HEK293 (cell line): ENCODE data around the gene MUS81.
A peak's percentile ranks its signal among the peaks of the same experiment; 100 is the strongest.

Experiments
- CTCF ChIA-PET: fragments of 350-600 bp; formaldehyde crosslinking; extraction: SDS; loops from one replicate; lab custom pipeline; 2021; ENCODE audit warnings: antibody characterized with exemption; lab: Yijun Ruan, JAX
- POLR2A ChIA-PET: fragments of 300-600 bp; formaldehyde crosslinking; extraction: SDS; loops from one replicate; lab custom pipeline; 2020; ENCODE audit warnings: antibody characterized with exemption, inconsistent platforms; lab: Yijun Ruan, JAX
- H3K27ac ChIP-seq: fragments of 200-500 bp; sonication (Bioruptor generic); 2 replicates; pipeline ENCODE4 v1.5.1; 2014; ENCODE audit warnings: low read depth, low read length, control low read depth, inconsistent platforms; ENCODE audit errors: extremely low read depth
- H3K36me3 ChIP-seq, 2 experiments: fragments of 200-500 bp in 1 of 2; sonication (Bioruptor generic) in 1 of 2; 1 replicate in 1 of 2; 2 replicates in 1 of 2; pipeline ENCODE4 v1.5.1; 2014 to 2017; ENCODE audit warnings: inconsistent platforms in 2 of 2, low read length in 2 of 2; ENCODE audit not compliant: control insufficient read depth in 2 of 2, insufficient read depth in 1 of 2
- H3K4me1 ChIP-seq: fragments of 200-500 bp; sonication (Bioruptor generic); 2 replicates; pipeline ENCODE4 v1.5.1; 2014; ENCODE audit warnings: mild to moderate bottlenecking, low read length, inconsistent platforms; ENCODE audit not compliant: control insufficient read depth, insufficient read depth
- H3K4me3 ChIP-seq: 2 replicates; pipeline ENCODE4 v1.5.1; 2011; ENCODE audit warnings: low read depth, mild to moderate bottlenecking, control low read depth, low read length, moderate library complexity
- H3K9me3 ChIP-seq: fragments of 200-500 bp; sonication (Bioruptor generic); 2 replicates; pipeline ENCODE4 v1.5.1; 2014; ENCODE audit warnings: low read depth, low read length, inconsistent platforms; ENCODE audit not compliant: control insufficient read depth, insufficient read depth
- EGR2 ChIP-seq: fragments of 450-650 bp; formaldehyde crosslinking; IDR thresholded peaks from 2 replicates; pipeline ENCODE4 v1.5.1; 2016; ENCODE audit warnings: low read depth, missing biosample characterization, missing genetic modification characterization
- FEZF1 ChIP-seq: fragments of 450-650 bp; formaldehyde crosslinking; IDR thresholded peaks from 2 replicates; pipeline ENCODE4 v1.5.1; 2016; ENCODE audit warnings: missing biosample characterization, missing genetic modification characterization
- KLF9 ChIP-seq: fragments of 450-650 bp; formaldehyde crosslinking; IDR thresholded peaks from 2 replicates; pipeline ENCODE4 v1.5.1; 2016; ENCODE audit warnings: missing biosample characterization, missing genetic modification characterization, low read depth
- ZBTB17 ChIP-seq: fragments of 450-650 bp; formaldehyde crosslinking; IDR thresholded peaks from 2 replicates; pipeline ENCODE4 v1.5.1; 2016; ENCODE audit warnings: missing biosample characterization, missing genetic modification characterization
- ZFHX2 ChIP-seq: fragments of 450-650 bp; formaldehyde crosslinking; conservative IDR thresholded peaks from 2 replicates; pipeline ENCODE4 v1.5.1; 2016; ENCODE audit warnings: missing biosample characterization, missing genetic modification characterization
- ZNF175 ChIP-seq: fragments of 450-650 bp; formaldehyde crosslinking; IDR thresholded peaks from 2 replicates; pipeline ENCODE4 v1.5.1; 2016; ENCODE audit warnings: missing biosample characterization, missing genetic modification characterization
- ZNF248 ChIP-seq: fragments of 450-650 bp; formaldehyde crosslinking; IDR thresholded peaks from 2 replicates; pipeline ENCODE4 v1.5.1; 2017; ENCODE audit warnings: missing biosample characterization, missing genetic modification characterization
- ZNF292 ChIP-seq: fragments of 450-650 bp; formaldehyde crosslinking; IDR thresholded peaks from 2 replicates; pipeline ENCODE4 v1.5.1; 2016; ENCODE audit warnings: low read depth, missing biosample characterization, missing genetic modification characterization, borderline replicate concordance
- ZNF501 ChIP-seq: fragments of 450-650 bp; formaldehyde crosslinking; IDR thresholded peaks from 2 replicates; pipeline ENCODE4 v1.5.1; 2016; ENCODE audit warnings: missing biosample characterization, missing genetic modification characterization
- ZNF670 ChIP-seq: fragments of 450-650 bp; formaldehyde crosslinking; IDR thresholded peaks from 2 replicates; pipeline ENCODE4 v1.5.1; 2016; ENCODE audit warnings: missing biosample characterization, missing genetic modification characterization, low read depth
- ZNF747 ChIP-seq: fragments of 450-650 bp; formaldehyde crosslinking; IDR thresholded peaks from 2 replicates; pipeline ENCODE4 v1.5.1; 2016; ENCODE audit warnings: missing biosample characterization, missing genetic modification characterization
- TF ChIP-seq, protein P1 (sequence below): fragments of 450-650 bp; formaldehyde crosslinking; IDR thresholded peaks from 2 replicates; pipeline ENCODE4 v1.5.1; 2016; ENCODE audit warnings: missing biosample characterization, missing genetic modification characterization
- TF ChIP-seq, protein P2 (sequence below): fragments of 450-650 bp; formaldehyde crosslinking; IDR thresholded peaks from 2 replicates; pipeline ENCODE4 v1.5.1; 2016; ENCODE audit warnings: missing biosample characterization, missing genetic modification characterization
- TF ChIP-seq, protein P3 (sequence below): fragments of 450-650 bp; formaldehyde crosslinking; conservative IDR thresholded peaks from 2 replicates; pipeline ENCODE4 v1.5.1; 2016; ENCODE audit warnings: low read depth, missing biosample characterization, missing genetic modification characterization
- TF ChIP-seq, protein P4 (sequence below): fragments of 450-650 bp; formaldehyde crosslinking; optimal IDR thresholded peaks from 2 replicates; pipeline ENCODE3; 2016; ENCODE audit warnings: missing biosample characterization, mild to moderate bottlenecking, missing genetic modification characterization
- TF ChIP-seq, protein P5 (sequence below): fragments of 450-650 bp; formaldehyde crosslinking; IDR thresholded peaks from 2 replicates; pipeline ENCODE4 v1.5.0; 2017; ENCODE audit warnings: missing biosample characterization, missing genetic modification characterization, borderline replicate concordance

The MUS81 gene

DNA sequence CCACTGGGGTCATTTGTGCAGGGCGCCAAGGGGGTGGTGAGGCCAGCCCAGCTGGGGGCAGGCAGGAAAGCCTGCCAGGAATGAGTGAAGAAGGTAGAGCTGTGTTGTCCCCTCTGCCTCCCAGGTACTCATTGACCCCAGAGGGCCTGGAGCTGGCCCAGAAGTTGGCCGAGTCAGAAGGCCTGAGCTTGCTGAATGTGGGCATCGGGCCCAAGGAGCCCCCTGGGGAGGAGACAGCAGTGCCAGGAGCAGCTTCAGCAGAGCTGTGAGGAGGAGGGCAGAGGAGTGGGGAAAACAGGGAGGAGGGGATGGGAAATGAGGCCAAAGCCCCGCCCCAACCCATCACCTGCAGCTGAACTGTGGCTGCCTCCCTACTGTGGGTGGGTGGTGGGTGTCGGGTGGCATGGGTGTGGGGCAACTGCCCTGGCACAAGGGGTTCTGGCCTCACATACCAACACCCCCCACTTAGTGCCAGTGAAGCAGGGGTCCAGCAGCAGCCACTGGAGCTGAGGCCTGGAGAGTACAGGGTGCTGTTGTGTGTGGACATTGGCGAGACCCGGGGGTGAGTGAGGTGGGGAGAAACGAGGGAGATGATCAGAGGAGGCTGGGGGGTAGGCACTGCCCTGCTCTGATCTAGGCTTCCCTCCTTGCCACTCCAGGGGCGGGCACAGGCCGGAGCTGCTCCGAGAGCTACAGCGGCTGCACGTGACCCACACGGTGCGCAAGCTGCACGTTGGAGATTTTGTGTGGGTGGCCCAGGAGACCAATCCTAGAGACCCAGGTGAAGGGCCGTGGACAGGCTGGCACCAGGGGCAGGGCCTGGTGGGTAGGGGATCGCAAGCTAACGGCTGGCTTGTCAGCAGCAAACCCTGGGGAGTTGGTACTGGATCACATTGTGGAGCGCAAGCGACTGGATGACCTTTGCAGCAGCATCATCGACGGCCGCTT, 3.0 kb downstream of the MUS81 start:
- peaks cover 4% of the 10 kb centered on the region; the same call in 1 of the 2 replicates for H3K4me1 ChIP-seq
- POLR2A ChIA-PET: interaction anchor here (1.1 to 6.5 kb wide), 2 partner anchors 6 to 151 kb away, joined by 3 to 111 read pairs; partner anchors contain the start of gene KAT5
- CTCF ChIA-PET: interaction anchor here (0.6 to 6.3 kb wide), 4 partner anchors 24 to 401 kb away, joined by 3 to 118 read pairs (median 3); partner anchors contain the start of genes CCDC85B and FIBP
- no peak overlapping the region for H3K4me3 ChIP-seq
- H3K27ac ChIP-seq: no peak overlapping the region
- H3K36me3 ChIP-seq: peaks cover 0 to 64% of the 10 kb centered on the region in 2 experiments; a peak in 1 of 3 replicates
- no peaks in the 10 kb centered on the region for H3K9me3 ChIP-seq
- TF ChIP-seq ZNF747 (tag by site-specific recombination) (no peak), KLF9 (tag by site-specific recombination) (no peak), ZFHX2 (tag by site-specific recombination) (0 out of 2 replicates have a peak, but pooled peaks have one; percentile 32), FEZF1 (no peak), EGR2 (tag by site-specific recombination) (peak; percentile 52; the same call in 1 of the 2 replicates), ZNF248 (no peak)
- TF ChIP-seq, protein P1, sequence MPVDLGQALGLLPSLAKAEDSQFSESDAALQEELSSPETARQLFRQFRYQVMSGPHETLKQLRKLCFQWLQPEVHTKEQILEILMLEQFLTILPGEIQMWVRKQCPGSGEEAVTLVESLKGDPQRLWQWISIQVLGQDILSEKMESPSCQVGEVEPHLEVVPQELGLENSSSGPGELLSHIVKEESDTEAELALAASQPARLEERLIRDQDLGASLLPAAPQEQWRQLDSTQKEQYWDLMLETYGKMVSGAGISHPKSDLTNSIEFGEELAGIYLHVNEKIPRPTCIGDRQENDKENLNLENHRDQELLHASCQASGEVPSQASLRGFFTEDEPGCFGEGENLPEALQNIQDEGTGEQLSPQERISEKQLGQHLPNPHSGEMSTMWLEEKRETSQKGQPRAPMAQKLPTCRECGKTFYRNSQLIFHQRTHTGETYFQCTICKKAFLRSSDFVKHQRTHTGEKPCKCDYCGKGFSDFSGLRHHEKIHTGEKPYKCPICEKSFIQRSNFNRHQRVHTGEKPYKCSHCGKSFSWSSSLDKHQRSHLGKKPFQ: no peak
- TF ChIP-seq, protein P2, sequence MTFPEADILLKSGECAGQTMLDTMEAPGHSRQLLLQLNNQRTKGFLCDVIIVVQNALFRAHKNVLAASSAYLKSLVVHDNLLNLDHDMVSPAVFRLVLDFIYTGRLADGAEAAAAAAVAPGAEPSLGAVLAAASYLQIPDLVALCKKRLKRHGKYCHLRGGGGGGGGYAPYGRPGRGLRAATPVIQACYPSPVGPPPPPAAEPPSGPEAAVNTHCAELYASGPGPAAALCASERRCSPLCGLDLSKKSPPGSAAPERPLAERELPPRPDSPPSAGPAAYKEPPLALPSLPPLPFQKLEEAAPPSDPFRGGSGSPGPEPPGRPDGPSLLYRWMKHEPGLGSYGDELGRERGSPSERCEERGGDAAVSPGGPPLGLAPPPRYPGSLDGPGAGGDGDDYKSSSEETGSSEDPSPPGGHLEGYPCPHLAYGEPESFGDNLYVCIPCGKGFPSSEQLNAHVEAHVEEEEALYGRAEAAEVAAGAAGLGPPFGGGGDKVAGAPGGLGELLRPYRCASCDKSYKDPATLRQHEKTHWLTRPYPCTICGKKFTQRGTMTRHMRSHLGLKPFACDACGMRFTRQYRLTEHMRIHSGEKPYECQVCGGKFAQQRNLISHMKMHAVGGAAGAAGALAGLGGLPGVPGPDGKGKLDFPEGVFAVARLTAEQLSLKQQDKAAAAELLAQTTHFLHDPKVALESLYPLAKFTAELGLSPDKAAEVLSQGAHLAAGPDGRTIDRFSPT: peak; percentile 53
- TF ChIP-seq, protein P3, sequence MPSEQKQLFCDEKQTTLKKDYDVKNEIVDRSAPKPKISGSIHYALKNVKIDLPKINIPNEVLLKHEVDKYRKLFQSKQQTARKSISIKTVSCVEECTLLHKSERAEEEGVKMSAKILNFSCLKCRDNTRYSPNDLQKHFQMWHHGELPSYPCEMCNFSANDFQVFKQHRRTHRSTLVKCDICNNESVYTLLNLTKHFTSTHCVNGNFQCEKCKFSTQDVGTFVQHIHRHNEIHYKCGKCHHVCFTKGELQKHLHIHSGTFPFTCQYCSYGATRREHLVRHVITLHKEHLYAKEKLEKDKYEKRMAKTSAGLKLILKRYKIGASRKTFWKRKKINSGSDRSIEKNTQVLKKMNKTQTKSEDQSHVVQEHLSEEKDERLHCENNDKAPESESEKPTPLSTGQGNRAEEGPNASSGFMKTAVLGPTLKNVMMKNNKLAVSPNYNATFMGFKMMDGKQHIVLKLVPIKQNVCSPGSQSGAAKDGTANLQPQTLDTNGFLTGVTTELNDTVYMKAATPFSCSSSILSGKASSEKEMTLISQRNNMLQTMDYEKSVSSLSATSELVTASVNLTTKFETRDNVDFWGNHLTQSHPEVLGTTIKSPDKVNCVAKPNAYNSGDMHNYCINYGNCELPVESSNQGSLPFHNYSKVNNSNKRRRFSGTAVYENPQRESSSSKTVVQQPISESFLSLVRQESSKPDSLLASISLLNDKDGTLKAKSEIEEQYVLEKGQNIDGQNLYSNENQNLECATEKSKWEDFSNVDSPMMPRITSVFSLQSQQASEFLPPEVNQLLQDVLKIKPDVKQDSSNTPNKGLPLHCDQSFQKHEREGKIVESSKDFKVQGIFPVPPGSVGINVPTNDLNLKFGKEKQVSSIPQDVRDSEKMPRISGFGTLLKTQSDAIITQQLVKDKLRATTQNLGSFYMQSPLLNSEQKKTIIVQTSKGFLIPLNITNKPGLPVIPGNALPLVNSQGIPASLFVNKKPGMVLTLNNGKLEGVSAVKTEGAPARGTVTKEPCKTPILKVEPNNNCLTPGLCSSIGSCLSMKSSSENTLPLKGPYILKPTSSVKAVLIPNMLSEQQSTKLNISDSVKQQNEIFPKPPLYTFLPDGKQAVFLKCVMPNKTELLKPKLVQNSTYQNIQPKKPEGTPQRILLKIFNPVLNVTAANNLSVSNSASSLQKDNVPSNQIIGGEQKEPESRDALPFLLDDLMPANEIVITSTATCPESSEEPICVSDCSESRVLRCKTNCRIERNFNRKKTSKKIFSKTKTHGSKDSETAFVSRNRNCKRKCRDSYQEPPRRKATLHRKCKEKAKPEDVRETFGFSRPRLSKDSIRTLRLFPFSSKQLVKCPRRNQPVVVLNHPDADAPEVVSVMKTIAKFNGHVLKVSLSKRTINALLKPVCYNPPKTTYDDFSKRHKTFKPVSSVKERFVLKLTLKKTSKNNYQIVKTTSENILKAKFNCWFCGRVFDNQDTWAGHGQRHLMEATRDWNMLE: no peak

DNA sequence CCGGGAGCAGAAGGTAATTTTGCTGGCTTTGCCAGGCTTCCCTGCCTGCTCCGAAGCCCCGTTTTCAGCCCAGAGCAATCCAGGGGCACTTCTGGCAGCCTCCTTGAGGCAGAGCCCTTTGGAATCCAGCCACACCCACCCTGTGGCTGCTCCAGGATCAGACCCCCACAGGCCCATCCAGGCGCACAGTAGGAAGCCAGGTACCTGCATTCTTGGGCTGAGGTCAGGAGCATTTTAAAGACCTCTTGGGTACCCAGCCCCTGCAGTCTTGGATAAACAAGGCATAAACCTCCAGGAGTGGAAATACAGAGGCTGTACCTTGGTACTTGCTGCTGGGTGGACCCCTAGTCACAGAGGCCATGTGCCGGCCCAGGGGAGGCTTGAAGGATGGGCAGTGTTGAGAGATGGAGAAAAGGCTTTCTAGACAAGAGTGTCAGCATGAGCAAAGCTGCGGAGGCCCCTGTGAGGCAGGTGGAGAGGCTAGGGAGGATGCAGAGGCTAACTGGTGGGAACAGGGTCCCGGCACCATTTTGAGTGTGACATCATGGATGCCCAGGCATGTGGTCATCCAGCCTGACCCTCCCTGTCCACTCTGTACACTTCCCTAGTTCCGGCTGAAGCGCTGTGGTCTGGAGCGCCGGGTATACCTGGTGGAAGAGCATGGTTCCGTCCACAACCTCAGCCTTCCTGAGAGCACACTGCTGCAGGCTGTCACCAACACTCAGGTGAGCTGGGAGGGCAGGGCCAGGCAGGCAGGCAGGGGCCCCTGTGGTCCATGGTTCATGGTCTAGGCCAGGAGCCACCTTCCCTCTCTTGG, 3.9 kb downstream of the MUS81 start:
- Histone ChIP-seq H3K27ac (no peak overlapping the region), H3K4me3 (no peak overlapping the region), H3K4me1 (0 out of 2 replicates have a peak, but pooled peaks cover 2% of the 10 kb centered on the region), H3K9me3 (no peaks in the 10 kb centered on the region), H3K36me3 (peaks cover 0 to 67% of the 10 kb centered on the region in 2 experiments; a peak in 1 of 3 replicates)
- ChIA-PET CTCF (interaction anchor here (0.6 to 6.3 kb wide), 3 partner anchors 21 to 401 kb away, joined by 3 to 118 read pairs (median 18); partner anchors contain the start of genes CCDC85B and FIBP), POLR2A (no interaction called here)
- TF ChIP-seq ZNF670 (no peak), ZBTB17 (no peak), ZNF292 (tag by site-specific recombination) (no peak), ZNF175 (tag by site-specific recombination) (no peak), ZNF501 (tag by site-specific recombination) (no peak)
- TF ChIP-seq, protein P4, sequence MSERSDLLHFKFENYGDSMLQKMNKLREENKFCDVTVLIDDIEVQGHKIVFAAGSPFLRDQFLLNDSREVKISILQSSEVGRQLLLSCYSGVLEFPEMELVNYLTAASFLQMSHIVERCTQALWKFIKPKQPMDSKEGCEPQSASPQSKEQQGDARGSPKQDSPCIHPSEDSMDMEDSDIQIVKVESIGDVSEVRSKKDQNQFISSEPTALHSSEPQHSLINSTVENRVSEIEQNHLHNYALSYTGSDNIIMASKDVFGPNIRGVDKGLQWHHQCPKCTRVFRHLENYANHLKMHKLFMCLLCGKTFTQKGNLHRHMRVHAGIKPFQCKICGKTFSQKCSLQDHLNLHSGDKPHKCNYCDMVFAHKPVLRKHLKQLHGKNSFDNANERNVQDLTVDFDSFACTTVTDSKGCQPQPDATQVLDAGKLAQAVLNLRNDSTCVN (tag by site-specific recombination): no peak
- TF ChIP-seq, protein P5, sequence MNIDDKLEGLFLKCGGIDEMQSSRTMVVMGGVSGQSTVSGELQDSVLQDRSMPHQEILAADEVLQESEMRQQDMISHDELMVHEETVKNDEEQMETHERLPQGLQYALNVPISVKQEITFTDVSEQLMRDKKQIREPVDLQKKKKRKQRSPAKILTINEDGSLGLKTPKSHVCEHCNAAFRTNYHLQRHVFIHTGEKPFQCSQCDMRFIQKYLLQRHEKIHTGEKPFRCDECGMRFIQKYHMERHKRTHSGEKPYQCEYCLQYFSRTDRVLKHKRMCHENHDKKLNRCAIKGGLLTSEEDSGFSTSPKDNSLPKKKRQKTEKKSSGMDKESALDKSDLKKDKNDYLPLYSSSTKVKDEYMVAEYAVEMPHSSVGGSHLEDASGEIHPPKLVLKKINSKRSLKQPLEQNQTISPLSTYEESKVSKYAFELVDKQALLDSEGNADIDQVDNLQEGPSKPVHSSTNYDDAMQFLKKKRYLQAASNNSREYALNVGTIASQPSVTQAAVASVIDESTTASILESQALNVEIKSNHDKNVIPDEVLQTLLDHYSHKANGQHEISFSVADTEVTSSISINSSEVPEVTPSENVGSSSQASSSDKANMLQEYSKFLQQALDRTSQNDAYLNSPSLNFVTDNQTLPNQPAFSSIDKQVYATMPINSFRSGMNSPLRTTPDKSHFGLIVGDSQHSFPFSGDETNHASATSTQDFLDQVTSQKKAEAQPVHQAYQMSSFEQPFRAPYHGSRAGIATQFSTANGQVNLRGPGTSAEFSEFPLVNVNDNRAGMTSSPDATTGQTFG: no peak
